ENCODE data around the gene TTC4.
A peak's percentile ranks its signal among the peaks of the same experiment; 100 is the strongest.
"Not testable (repeated sequence)": the region's sequence is repeated elsewhere in the genome, so short reads cannot be mapped to it uniquely, and the experiment has no call there.

The TTC4 gene

GRCh38 chr1:54754045-54754444 lies 38.4 kb downstream of the TTC4 start:
- DNase-seq = no peak

- DNase-seq = no peak
Measured at GRCh38 chr1:54754486-54755285, 39.0 kb downstream of the TTC4 start.

- DNase-seq = no peak
Measured at GRCh38 chr1:54757833-54758232, 42.2 kb downstream of the TTC4 start.

- DNase-seq = no peak
Measured at GRCh38 chr1:54758678-54759348, 43.2 kb downstream of the TTC4 start.

- DNase-seq = no peak
Measured at GRCh38 chr1:54763816-54764132, 48.1 kb downstream of the TTC4 start.

- DNase-seq = peak; percentile 96
Measured at GRCh38 chr1:54764133-54764921, 48.7 kb downstream of the TTC4 start, which contains the start of gene PARS2. PARS2 (minus strand) TSS chr1:54764523; CDS start chr1:54759161, 5,362 bp downstream.

GRCh38 chr1:54764922-54765561 lies 49.4 kb downstream of the TTC4 start:
- DNase-seq = no peak

GRCh38 chr1:54766726-54767125 lies 51.1 kb downstream of the TTC4 start:
- DNase-seq = no peak

GRCh38 chr1:54767526-54767925 lies 51.9 kb downstream of the TTC4 start:
- DNase-seq = no peak

- no peak for DNase-seq
Measured at GRCh38 chr1:54768093-54768492, 52.4 kb downstream of the TTC4 start.

- no peak for DNase-seq
Measured at GRCh38 chr1:54772951-54773350, 57.3 kb downstream of the TTC4 start.

- peak; percentile 92 for DNase-seq
Measured at GRCh38 chr1:54774820-54775498, 59.3 kb downstream of the TTC4 start.

GRCh38 chr1:54775828-54776721 lies 60.4 kb downstream of the TTC4 start:
- not testable (repeated sequence) for DNase-seq

- DNase-seq = no peak
Measured at GRCh38 chr1:54777011-54777410, 61.4 kb downstream of the TTC4 start.

- no peak for DNase-seq
Measured at GRCh38 chr1:54777431-54777830, 61.8 kb downstream of the TTC4 start.

- DNase-seq = no peak
Measured at GRCh38 chr1:54781023-54781723, 65.5 kb downstream of the TTC4 start.

- no peak for DNase-seq
Measured at GRCh38 chr1:54782156-54782555, 66.5 kb downstream of the TTC4 start.

GRCh38 chr1:54782588-54782987 lies 66.9 kb downstream of the TTC4 start:
- no peak for DNase-seq

- DNase-seq = no peak
Measured at GRCh38 chr1:54784066-54784465, 68.4 kb downstream of the TTC4 start.

- no peak for DNase-seq
Measured at GRCh38 chr1:54786778-54787177, 71.1 kb downstream of the TTC4 start.

GRCh38 chr1:54787604-54788003 lies 71.9 kb downstream of the TTC4 start:
- no peak for DNase-seq

Data from NCI-H524 treated with DMSO at 0.1 percent for 48 hours (cell line).